ENCODE results near the gene EPB41.
"Not testable (repeated sequence)": the region's sequence is repeated elsewhere in the genome, so short reads cannot be mapped to it uniquely, and the experiment has no call there.

Gene EPB41

GRCh38 chr1:29032841-29033240, 118.5 kb downstream of the EPB41 start:
- Mint-ChIP-seq H3K27ac (no peak overlapping the region), H3K9me3 (no peaks in the 10 kb centered on the region)
- DNase-seq = no peak

GRCh38 chr1:29033829-29034466, 119.6 kb downstream of the EPB41 start:
- ATAC-seq (replicated peaks) (peak; percentile 60), DNase-seq (no peak)
- Mint-ChIP-seq H3K4me3 (no peak overlapping the region), H3K36me3 (ENCODE audit: insufficient read depth) (peaks cover 76% of the 10 kb centered on the region), H3K27ac (peak overlapping the region; percentile 28 to 78), H3K4me1 (ENCODE audit: low read depth in 2 of 2) (no peaks in the 10 kb centered on the region), H3K9me3 (no peaks in the 10 kb centered on the region), H3K27me3 (no peaks in the 10 kb centered on the region)

More at GRCh38 chr1:29032841-29033240, 118.5 kb downstream of the EPB41 start:
- H3K4me3 Mint-ChIP-seq = no peak overlapping the region
- no peaks in the 10 kb centered on the region for H3K27me3 Mint-ChIP-seq
- peaks cover 0 to 5% of the 10 kb centered on the region in 2 donors for H3K4me1 Mint-ChIP-seq (ENCODE audit: low read depth in 2 of 2)
- ATAC-seq (replicated peaks) = no peak
- H3K36me3 Mint-ChIP-seq (ENCODE audit: insufficient read depth) = peaks cover 80% of the 10 kb centered on the region

- no peak for ATAC-seq (replicated peaks)
- Mint-ChIP-seq H3K4me1 (ENCODE audit: low read depth in 2 of 2) (no peaks in the 10 kb centered on the region), H3K27ac (peak overlapping the region in 1 of 2 donors; percentile 68), H3K36me3 (ENCODE audit: insufficient read depth) (peaks cover 68% of the 10 kb centered on the region), H3K27me3 (no peaks in the 10 kb centered on the region), H3K4me3 (no peak overlapping the region), H3K9me3 (no peaks in the 10 kb centered on the region)
- no peak for DNase-seq
Observed at GRCh38 chr1:29043274-29043965, 129.1 kb downstream of the EPB41 start.

- no peaks in the 10 kb centered on the region for H3K4me1 Mint-ChIP-seq (ENCODE audit: low read depth in 2 of 2)
- ATAC-seq (replicated peaks) = no peak
- H3K4me3 Mint-ChIP-seq = no peak overlapping the region
- DNase-seq = no peak
- peaks cover 70% of the 10 kb centered on the region for H3K36me3 Mint-ChIP-seq (ENCODE audit: insufficient read depth)
- H3K9me3 Mint-ChIP-seq = no peaks in the 10 kb centered on the region
- no peak overlapping the region for H3K27ac Mint-ChIP-seq
- H3K27me3 Mint-ChIP-seq = no peaks in the 10 kb centered on the region
Observed at GRCh38 chr1:29044010-29044409, 129.6 kb downstream of the EPB41 start.

- DNase-seq; H3K27ac Mint-ChIP-seq; ATAC-seq (replicated peaks); H3K27me3 Mint-ChIP-seq; H3K4me1 Mint-ChIP-seq (ENCODE audit: low read depth in 2 of 2); H3K9me3 Mint-ChIP-seq; H3K4me3 Mint-ChIP-seq: not testable (repeated sequence)
- H3K36me3 Mint-ChIP-seq (ENCODE audit: insufficient read depth) = peaks cover 66% of the 10 kb centered on the region
Observed at GRCh38 chr1:29045663-29046062, 131.3 kb downstream of the EPB41 start.

- H3K4me3 Mint-ChIP-seq = no peak overlapping the region
Observed at GRCh38 chr1:29047142-29047541, 132.8 kb downstream of the EPB41 start.

GRCh38 chr1:29050166-29050565, 135.8 kb downstream of the EPB41 start:
- no peaks in the 10 kb centered on the region for H3K9me3 Mint-ChIP-seq

More at GRCh38 chr1:29047142-29047541, 132.8 kb downstream of the EPB41 start:
- peaks cover 60% of the 10 kb centered on the region for H3K36me3 Mint-ChIP-seq (ENCODE audit: insufficient read depth)
- no peaks in the 10 kb centered on the region for H3K27me3 Mint-ChIP-seq
- H3K27ac Mint-ChIP-seq = peak overlapping the region; percentile 33 to 54
- no peaks in the 10 kb centered on the region for H3K9me3 Mint-ChIP-seq
- H3K4me1 Mint-ChIP-seq (ENCODE audit: low read depth in 2 of 2) = peaks cover 0 to 1% of the 10 kb centered on the region in 2 donors
- no peak for ATAC-seq (replicated peaks)
- DNase-seq = no peak

GRCh38 chr1:29052100-29052499, 137.7 kb downstream of the EPB41 start:
- H3K4me3 Mint-ChIP-seq = no peak overlapping the region
- peak overlapping the region in 1 of 2 donors; percentile 2 for H3K27ac Mint-ChIP-seq
- peaks cover 73% of the 10 kb centered on the region for H3K36me3 Mint-ChIP-seq (ENCODE audit: insufficient read depth)
- ATAC-seq (replicated peaks) (no peak), DNase-seq (no peak)
- H3K4me1 Mint-ChIP-seq (ENCODE audit: low read depth in 2 of 2) = peaks cover 0 to 1% of the 10 kb centered on the region in 2 donors
- no peaks in the 10 kb centered on the region for H3K9me3 Mint-ChIP-seq
- no peaks in the 10 kb centered on the region for H3K27me3 Mint-ChIP-seq

More at GRCh38 chr1:29050166-29050565, 135.8 kb downstream of the EPB41 start:
- peaks cover 68% of the 10 kb centered on the region for H3K36me3 Mint-ChIP-seq (ENCODE audit: insufficient read depth)
- H3K27me3 Mint-ChIP-seq = no peaks in the 10 kb centered on the region
- H3K4me1 Mint-ChIP-seq (ENCODE audit: low read depth in 2 of 2) = peaks cover 0 to 1% of the 10 kb centered on the region in 2 donors
- peak overlapping the region in 1 of 2 donors; percentile 58 for H3K27ac Mint-ChIP-seq
- no peak for DNase-seq
- no peak for ATAC-seq (replicated peaks)
- no peak overlapping the region for H3K4me3 Mint-ChIP-seq

- peaks cover 64% of the 10 kb centered on the region for H3K36me3 Mint-ChIP-seq (ENCODE audit: insufficient read depth)
- no peaks in the 10 kb centered on the region for H3K27me3 Mint-ChIP-seq
- DNase-seq (no peak), ATAC-seq (replicated peaks) (no peak)
- H3K27ac Mint-ChIP-seq = no peak overlapping the region
- no peaks in the 10 kb centered on the region for H3K9me3 Mint-ChIP-seq
- H3K4me1 Mint-ChIP-seq (ENCODE audit: low read depth in 2 of 2) = peaks cover 1 to 3% of the 10 kb centered on the region in 2 donors
- H3K4me3 Mint-ChIP-seq = no peak overlapping the region
Observed at GRCh38 chr1:29052941-29053340, 138.6 kb downstream of the EPB41 start.

- no peaks in the 10 kb centered on the region for H3K9me3 Mint-ChIP-seq
- H3K4me3 Mint-ChIP-seq = no peak overlapping the region
- H3K4me1 Mint-ChIP-seq (ENCODE audit: low read depth in 2 of 2) = peaks cover 1 to 3% of the 10 kb centered on the region in 2 donors
- no peaks in the 10 kb centered on the region for H3K27me3 Mint-ChIP-seq
- H3K27ac Mint-ChIP-seq = no peak overlapping the region
- H3K36me3 Mint-ChIP-seq (ENCODE audit: insufficient read depth) = peaks cover 59% of the 10 kb centered on the region
- ATAC-seq (replicated peaks) (no peak), DNase-seq (no peak)
Observed at GRCh38 chr1:29055160-29055559, 140.8 kb downstream of the EPB41 start.

GRCh38 chr1:29056256-29056655, 141.9 kb downstream of the EPB41 start:
- ATAC-seq (replicated peaks) = no peak
- Mint-ChIP-seq H3K27me3 (no peaks in the 10 kb centered on the region), H3K36me3 (ENCODE audit: insufficient read depth) (peaks cover 61% of the 10 kb centered on the region), H3K4me3 (no peak overlapping the region), H3K27ac (no peak overlapping the region), H3K9me3 (no peaks in the 10 kb centered on the region), H3K4me1 (ENCODE audit: low read depth in 2 of 2) (peaks cover 0 to 3% of the 10 kb centered on the region in 2 donors)
- DNase-seq = no peak

GRCh38 chr1:29057700-29058099, 143.3 kb downstream of the EPB41 start:
- H3K9me3 Mint-ChIP-seq = no peaks in the 10 kb centered on the region
- H3K36me3 Mint-ChIP-seq (ENCODE audit: insufficient read depth) = peaks cover 57% of the 10 kb centered on the region
- no peak for DNase-seq
- ATAC-seq (replicated peaks) = no peak
- no peaks in the 10 kb centered on the region for H3K27me3 Mint-ChIP-seq
- H3K4me1 Mint-ChIP-seq (ENCODE audit: low read depth in 2 of 2) = peaks cover 0 to 3% of the 10 kb centered on the region in 2 donors
- H3K27ac Mint-ChIP-seq = no peak overlapping the region
- no peak overlapping the region for H3K4me3 Mint-ChIP-seq

GRCh38 chr1:29062157-29062942, 148.0 kb downstream of the EPB41 start:
- no peak for ATAC-seq (replicated peaks)

More at GRCh38 chr1:29062157-29062942, 148.0 kb downstream of the EPB41 start:
- no peak overlapping the region for H3K4me3 Mint-ChIP-seq
- no peaks in the 10 kb centered on the region for H3K9me3 Mint-ChIP-seq
- no peaks in the 10 kb centered on the region for H3K27me3 Mint-ChIP-seq
- H3K4me1 Mint-ChIP-seq (ENCODE audit: low read depth in 2 of 2) = peaks cover 0 to 3% of the 10 kb centered on the region in 2 donors
- H3K27ac Mint-ChIP-seq = peak overlapping the region; percentile 23 to 50
- peaks cover 62% of the 10 kb centered on the region for H3K36me3 Mint-ChIP-seq (ENCODE audit: insufficient read depth)
- DNase-seq = no peak

Measured in effector memory CD8-positive, alpha-beta T cell (primary cell).